Peyer's patch (tissue), 4 donors: ENCODE data around the gene IL21R.
"Not testable (repeated sequence)": the region's sequence is repeated elsewhere in the genome, so short reads cannot be mapped to it uniquely, and the experiment has no call there.

Experiments
- POLR2A ChIP-seq, 2 donors: fragments of 450-650 bp; IDR thresholded peaks; one replicate each; pipeline ENCODE4 v1.5.1; 2017; ENCODE audit warnings: antibody characterized with exemption in 2 of 2, mild to moderate bottlenecking in 2 of 2, moderate library complexity in 2 of 2
- TF ChIP-seq, protein P1 (sequence below), 6 experiments: fragments of 450-650 bp in 4 of 6; fragments of 200-600 bp in 2 of 6; sonication (generic) in 1 of 6; IDR thresholded peaks; one replicate each; pipeline ENCODE4 v1.5.1; 2017 to 2019; ENCODE audit warnings: antibody characterized with exemption in 6 of 6, mild to moderate bottlenecking in 3 of 6, moderate library complexity in 1 of 6

DNA sequence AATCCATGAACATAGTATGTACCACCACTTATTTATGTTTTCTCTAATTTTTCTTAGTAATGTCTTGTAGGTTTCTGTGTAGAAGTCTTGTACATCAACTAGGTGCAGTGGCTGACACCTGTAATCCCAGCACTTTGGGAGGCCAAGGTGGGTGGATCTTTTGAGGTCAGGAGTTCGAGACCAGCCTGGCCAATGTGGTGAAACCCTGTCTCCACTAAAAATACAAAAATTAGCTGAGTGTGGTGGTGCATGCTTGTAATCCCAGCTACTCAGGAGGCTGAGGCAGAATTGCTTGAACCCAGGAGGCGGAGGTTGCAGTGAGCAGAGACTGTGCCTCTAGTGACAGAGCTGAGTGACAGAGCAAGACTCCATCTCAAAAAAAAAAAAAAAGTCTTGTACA is 8.0 kb downstream of the IL21R start:
- TF ChIP-seq, protein P1, sequence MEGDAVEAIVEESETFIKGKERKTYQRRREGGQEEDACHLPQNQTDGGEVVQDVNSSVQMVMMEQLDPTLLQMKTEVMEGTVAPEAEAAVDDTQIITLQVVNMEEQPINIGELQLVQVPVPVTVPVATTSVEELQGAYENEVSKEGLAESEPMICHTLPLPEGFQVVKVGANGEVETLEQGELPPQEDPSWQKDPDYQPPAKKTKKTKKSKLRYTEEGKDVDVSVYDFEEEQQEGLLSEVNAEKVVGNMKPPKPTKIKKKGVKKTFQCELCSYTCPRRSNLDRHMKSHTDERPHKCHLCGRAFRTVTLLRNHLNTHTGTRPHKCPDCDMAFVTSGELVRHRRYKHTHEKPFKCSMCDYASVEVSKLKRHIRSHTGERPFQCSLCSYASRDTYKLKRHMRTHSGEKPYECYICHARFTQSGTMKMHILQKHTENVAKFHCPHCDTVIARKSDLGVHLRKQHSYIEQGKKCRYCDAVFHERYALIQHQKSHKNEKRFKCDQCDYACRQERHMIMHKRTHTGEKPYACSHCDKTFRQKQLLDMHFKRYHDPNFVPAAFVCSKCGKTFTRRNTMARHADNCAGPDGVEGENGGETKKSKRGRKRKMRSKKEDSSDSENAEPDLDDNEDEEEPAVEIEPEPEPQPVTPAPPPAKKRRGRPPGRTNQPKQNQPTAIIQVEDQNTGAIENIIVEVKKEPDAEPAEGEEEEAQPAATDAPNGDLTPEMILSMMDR (IDR thresholded peaks at IDR 0.05), result not testable (repeated sequence)
- TF ChIP-seq POLR2A (IDR thresholded peaks at IDR 0.05), result not testable (repeated sequence)
